Body of pancreas (tissue), 4 donors: ENCODE data around the gene SLC22A14.

Experiments used
- CTCF ChIP-seq, 7 experiments: fragments of 450-650 bp in 4 of 7; fragments of 200-600 bp in 3 of 7; sonication (generic) in 3 of 7; IDR thresholded peaks; one replicate each; pipeline ENCODE4 v1.5.1; 2016 to 2019; ENCODE audit warnings: antibody characterized with exemption in 7 of 7
- POLR2A ChIP-seq, 3 donors: fragments of 450-650 bp; IDR thresholded peaks; one replicate each; pipeline ENCODE4 v1.6.1; 2016; ENCODE audit warnings: antibody characterized with exemption in 3 of 3, mild to moderate bottlenecking in 2 of 3

GRCh38 chr3:38254872-38255271, 27.2 kb upstream of the SLC22A14 start:
- TF ChIP-seq CTCF (IDR thresholded peaks at IDR 0.05) = no peak
- TF ChIP-seq POLR2A (IDR thresholded peaks at IDR 0.05) = no peak
